Hindlimb muscle (tissue), 1 donor: ENCODE data around the gene ATXN10. TPM values are rescaled to one million over a fixed set of nuclear protein-coding genes. Genes with fewer than 3 reads are reported as not detected.
"Not testable (repeated sequence)": the region's sequence is repeated elsewhere in the genome, so short reads cannot be mapped to it uniquely, and the experiment has no call there.

Experiments used
- DNase-seq: peaks from one replicate; pipeline ENCODE4 v3.0.0-alpha.2; 2013
- polyA plus RNA-seq: library from polyadenylated mRNA; unstranded; fragments of 120-200 nt; gene quantifications from one replicate; pipeline ENCODE4 v1.2.1, GENCODE V29; 2013; ENCODE audit not compliant: insufficient read length

Gene ATXN10
- polyA plus RNA-seq, 1 donor: 174 TPM

GRCh38 chr22:45787759-45788158 is 116.1 kb downstream of the ATXN10 start:
- DNase-seq: no peak

- no peak for DNase-seq
Measured at GRCh38 chr22:45788522-45788921, 116.9 kb downstream of the ATXN10 start.

DNA sequence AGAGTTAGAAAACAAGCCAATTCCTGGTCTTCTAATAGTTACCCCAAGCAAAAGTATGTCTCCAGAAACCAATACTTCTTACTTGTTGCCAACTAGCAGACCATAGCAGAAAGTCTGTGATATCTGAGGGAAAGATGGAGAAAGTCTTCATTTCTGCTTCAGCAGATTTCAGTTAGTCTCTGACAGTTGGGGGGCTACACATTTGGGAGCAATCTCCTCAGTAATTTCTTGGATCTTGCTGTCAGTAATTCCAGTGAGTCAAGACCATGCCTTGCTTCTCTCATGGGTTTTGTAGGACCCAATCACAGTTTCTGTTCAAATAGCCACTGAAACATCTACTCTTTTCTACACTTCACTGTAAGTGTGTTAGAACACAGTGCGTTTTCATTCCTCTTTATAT is 118.8 kb downstream of the ATXN10 start:
- no peak for DNase-seq

- no peak for DNase-seq
Measured at GRCh38 chr22:45793161-45793560, 121.5 kb downstream of the ATXN10 start.

DNA sequence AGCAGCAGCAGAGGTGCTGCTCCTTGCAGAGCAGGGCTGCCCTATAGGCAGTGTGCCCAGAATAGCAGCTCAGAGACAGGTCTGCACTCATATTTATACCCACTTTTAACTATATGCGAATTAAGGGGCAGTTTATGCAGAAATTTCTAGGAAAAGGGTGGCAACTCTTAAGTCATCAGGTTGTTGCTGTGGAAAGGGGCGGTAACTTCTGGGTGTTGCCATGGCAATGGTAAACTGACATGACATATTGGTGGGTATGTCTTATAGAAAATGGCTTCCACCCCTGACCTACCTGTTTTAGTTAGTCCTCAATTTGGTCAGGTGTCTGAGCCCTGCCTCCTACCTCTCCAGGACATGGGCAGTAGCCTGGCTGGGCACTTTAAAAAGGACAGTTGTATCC is 122.3 kb downstream of the ATXN10 start:
- DNase-seq: no peak

- DNase-seq: not testable (repeated sequence)
Measured at GRCh38 chr22:45796009-45796408, 124.4 kb downstream of the ATXN10 start.

DNA sequence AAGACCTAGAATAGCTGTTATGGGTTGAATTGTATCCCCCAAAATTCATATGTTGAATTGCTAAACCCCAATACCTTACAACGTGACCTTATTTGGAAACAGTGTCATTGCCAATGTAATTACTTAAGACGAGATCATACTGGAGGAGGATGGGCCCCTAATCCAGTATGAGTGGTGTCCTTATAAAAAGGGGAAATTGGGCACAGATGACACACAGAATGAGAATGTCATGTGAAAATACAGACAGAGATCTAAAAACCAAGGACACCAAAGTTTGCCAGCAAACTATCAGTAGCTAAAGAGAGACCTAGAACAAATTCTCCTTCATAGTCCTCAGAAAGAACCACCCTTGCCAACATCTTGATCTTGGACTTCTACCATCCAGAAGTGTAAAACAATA is 127.7 kb downstream of the ATXN10 start:
- DNase-seq: no peak

DNA sequence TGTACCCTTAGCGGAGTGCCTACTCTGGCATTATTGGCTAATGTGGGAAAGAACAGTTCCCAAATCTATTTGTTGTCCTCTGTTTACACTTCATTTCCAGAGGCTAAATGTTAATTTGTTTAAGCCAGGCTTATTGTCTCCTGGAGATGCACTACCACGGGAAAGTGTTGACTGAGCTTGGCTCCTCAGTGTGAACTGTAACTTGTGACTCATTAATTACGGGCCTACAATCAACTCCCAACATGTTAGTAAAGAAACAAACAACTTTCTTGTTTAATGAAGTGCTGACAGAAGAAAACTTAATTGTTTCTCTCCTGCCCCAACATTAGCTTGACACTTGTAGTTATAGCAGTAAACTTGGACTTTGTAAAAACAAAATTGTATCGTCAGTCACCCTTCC is 130.4 kb downstream of the ATXN10 start:
- DNase-seq: no peak

DNA sequence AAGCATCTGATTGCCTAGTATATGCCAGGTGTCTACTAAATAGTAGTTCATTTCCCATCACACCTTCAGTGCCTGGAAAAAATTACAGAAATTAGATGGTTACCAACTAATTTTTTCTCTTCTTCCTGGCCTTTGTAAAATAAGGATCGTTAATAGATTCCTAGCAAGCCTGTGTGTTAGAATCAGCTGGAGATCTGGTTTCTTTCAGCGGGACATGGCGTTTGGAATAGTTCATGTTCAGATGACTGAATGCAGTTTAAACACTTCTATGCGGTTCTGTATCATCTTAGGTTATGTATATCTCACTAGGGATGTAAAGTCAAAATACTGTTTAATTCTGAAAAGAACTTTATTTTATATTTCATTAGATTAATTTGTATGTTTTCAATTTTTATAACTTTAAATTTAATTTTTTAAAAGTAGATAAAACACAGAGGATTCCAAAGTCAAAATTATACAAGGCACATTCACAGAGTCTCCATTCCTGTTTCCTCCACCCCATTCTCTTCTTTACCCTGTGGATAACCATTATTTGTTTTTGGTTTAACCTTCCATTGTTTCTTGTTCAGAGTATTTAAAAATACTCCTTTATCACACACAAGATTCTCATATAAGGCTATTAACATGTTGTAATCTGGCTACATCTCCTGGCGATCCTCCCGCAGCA is 132.8 kb downstream of the ATXN10 start:
- DNase-seq: no peak

GRCh38 chr22:45804986-45805325 is 133.3 kb downstream of the ATXN10 start:
- DNase-seq: no peak

DNA sequence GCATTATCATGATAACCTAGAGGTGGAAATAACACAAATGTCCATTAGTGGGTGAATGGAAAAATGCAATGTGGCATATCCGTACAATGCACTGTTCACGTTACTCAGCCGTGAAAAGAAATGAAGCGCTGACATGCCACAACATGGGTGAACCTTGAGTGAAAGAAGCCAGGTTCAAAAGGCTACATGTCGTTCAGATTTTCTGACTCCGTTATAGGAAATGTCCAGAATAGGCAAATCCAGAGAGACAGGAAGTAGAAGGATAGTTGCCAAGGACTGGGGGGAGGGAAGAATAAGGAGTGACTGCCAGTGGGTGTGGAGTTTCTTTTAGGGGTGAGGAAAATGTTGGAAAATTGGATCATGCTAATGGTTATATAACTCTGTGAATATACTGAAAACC is 133.8 kb downstream of the ATXN10 start:
- no peak for DNase-seq

DNA sequence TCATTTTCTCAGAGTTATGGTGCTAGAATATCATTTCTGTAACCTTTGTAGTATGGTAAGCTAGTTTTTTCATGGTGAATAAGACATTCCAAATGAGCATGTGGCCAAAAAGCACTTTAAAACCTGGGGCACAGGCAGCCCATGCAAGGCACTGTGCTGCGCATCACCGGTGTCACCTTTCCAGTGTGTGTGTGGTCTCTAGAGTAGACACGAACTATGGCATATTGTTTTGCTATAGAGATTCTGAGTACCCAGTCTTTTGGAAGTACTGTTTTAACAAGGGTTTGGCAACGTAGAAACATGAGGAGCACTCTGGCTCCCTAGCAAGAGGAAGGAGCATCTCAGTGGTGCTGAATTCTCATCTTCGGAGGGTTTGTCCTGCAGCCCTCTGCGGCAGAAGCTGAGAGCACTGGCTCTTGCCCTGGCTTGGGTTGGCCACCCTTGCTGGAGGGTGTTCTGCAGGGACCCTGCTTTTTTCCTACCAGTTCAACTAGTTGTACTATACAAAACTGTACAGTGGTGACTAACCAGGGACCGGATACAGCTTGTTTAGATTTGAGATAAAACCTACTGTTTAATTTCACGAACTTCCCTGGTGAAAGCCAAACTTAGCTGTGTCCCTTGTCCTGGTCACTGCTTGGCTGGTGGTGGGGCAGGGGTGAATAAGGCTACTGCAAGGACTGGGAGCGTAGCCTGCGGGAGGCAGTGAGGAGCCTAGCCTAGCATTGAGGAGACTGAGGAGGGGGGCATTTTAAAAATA is 135.7 kb downstream of the ATXN10 start:
- no peak for DNase-seq

GRCh38 chr22:45812910-45813309 is 141.3 kb downstream of the ATXN10 start:
- DNase-seq: no peak

- no peak for DNase-seq
Measured at GRCh38 chr22:45814198-45814597, 142.6 kb downstream of the ATXN10 start.

DNA sequence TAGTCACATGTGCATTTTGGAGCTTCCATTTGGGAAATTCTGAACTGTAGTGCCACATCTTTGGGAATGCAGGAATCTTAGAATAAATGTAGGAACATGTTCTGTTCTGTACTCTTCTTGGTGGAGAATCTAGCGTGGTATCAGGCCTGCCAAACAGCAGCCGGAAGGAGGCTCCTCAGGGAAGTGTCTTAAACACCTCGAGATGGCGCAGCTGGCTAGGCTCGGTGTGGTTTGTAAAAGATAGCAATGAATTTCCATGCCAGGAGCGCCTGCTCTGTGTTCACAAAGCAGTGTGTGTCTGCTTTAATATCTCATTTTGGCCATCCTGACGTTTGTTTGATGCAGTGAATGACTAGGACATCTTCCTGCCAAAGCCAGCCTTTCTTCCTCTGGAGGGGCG is 145.1 kb downstream of the ATXN10 start:
- DNase-seq: no peak

- no peak for DNase-seq
Measured at GRCh38 chr22:45817745-45818423, 146.2 kb downstream of the ATXN10 start.

GRCh38 chr22:45818424-45819085 is 146.9 kb downstream of the ATXN10 start:
- DNase-seq: no peak

GRCh38 chr22:45819305-45819704 is 147.7 kb downstream of the ATXN10 start:
- no peak for DNase-seq

GRCh38 chr22:45823336-45823735 is 151.7 kb downstream of the ATXN10 start:
- DNase-seq: no peak

GRCh38 chr22:45826520-45826919 is 154.9 kb downstream of the ATXN10 start:
- DNase-seq: no peak

DNA sequence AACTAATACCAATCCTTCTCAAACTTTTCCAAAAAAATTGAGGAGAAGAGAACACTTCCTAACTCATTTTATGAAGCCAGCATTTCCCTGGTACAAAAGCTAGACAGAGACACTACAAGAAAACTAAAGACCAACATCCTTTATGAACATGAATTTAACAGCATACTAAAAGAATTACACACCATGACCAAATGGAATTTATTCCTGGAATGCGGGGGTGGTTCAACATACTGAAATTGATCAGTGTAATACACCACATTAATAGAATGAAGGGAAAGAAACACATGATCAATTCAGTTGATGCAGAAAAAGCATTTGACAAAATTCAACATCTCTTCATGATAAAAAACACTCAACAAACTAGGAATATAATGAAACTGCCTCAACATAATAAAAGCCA is 157.2 kb downstream of the ATXN10 start:
- no peak for DNase-seq

DNA sequence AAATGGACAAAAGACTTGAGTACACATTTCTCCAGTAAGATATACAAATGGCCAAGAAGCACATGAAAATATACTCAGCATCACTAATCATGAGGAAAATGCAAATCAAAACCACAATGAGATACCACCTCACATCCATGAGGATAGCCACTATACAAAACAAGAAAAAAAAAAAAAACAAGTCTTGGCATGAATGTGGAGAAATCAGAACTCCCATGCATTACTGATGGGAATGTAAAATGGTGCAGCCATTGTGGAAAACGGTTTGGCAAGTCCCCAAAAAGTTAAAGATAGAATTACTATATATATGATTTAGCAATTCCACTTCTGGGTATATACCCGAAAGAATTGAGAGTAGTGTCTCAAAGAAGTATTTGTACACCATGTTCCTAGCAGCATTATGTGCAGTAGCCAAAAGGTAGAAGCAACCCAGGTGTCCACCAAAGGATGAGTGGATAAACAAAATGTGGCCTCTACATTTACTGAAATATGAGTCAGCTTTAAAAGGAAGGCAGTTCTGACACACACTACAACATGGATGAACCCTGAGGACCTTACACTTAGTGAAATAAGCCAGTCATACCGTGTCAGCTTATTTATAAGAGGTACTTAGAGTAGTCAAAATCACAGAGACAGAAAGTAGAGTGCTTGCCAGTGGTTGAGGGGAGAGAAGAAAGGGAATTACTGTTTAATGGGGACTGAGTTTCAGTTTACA is 159.1 kb downstream of the ATXN10 start:
- no peak for DNase-seq

GRCh38 chr22:45831394-45831793 is 159.8 kb downstream of the ATXN10 start:
- no peak for DNase-seq
